HG03139 (cell line): ENCODE results near the gene MAPK12.

ENCODE experiments used
- ATAC-seq: cut with Tn5 transposase; IDR thresholded peaks from one replicate; pipeline ENCODE4 v1.9.1; 2021; ENCODE audit not compliant: unreplicated experiment

The MAPK12 gene

GRCh38 chr22:50269573-50269969 is 8.1 kb upstream of the MAPK12 start:
- ATAC-seq: no peak

GRCh38 chr22:50268655-50269113 is 7.2 kb upstream of the MAPK12 start:
- no peak for ATAC-seq

GRCh38 chr22:50267591-50268390 is 6.3 kb upstream of the MAPK12 start:
- no peak for ATAC-seq

DNA sequence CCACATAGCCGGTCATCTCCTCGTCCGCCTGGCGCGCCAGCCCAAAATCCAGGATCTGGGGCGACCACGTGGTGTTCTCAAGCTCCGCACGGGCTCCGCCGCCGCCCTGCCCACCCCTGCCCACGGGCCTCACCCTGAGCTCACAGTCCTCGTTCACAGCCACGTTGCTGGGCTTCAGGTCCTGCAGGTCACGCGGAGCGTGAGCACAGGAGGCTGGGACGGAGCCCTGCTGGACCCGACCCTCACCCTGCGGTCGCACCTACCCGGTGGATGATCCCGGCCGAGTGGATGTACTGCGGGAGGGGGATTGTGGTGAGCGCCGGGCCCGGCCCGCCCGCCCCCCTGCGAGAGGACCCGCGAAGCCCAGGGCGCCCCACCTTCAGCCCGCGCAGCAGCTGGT is 5.5 kb upstream of the MAPK12 start:
- ATAC-seq: no peak

- ATAC-seq: no peak
These were observed 3.6 kb upstream of the MAPK12 start for GRCh38 chr22:50264946-50265669.

- no peak for ATAC-seq
These were observed 2.7 kb upstream of the MAPK12 start for GRCh38 chr22:50264104-50264745.

DNA sequence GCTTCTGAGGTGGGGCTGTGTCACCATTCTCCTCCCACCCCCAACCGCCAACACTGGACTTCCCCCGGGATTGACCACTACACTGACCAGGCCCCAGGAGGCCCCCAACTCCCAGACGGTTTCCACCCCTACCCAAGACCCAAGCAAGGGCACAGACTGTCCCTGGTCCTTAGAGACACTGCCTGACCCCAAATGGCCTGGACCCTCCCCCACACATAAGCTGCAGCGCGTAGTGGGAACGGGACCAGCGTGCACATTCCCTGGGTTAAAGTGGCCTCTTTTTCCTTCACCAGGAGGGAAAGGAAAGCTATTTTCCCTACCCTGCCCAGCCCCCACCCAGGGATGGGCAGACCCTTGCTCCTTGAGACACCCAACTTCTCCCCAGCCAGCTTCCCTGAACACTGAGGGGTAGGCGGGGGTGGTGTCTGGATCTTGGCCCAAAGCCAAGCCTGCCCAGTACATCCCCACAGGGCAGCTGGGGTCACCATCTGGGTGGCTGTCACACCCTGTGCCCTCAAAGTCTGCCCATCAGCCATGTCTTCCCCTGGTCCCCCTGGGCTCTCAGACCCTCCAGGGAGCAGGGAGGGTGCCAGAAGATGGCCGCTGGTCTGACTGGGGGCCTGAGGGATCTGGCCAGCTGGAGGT is 1.6 kb upstream of the MAPK12 start:
- ATAC-seq: no peak

- ATAC-seq: no peak
These were observed 1.0 kb upstream of the MAPK12 start for GRCh38 chr22:50262460-50262911.

DNA sequence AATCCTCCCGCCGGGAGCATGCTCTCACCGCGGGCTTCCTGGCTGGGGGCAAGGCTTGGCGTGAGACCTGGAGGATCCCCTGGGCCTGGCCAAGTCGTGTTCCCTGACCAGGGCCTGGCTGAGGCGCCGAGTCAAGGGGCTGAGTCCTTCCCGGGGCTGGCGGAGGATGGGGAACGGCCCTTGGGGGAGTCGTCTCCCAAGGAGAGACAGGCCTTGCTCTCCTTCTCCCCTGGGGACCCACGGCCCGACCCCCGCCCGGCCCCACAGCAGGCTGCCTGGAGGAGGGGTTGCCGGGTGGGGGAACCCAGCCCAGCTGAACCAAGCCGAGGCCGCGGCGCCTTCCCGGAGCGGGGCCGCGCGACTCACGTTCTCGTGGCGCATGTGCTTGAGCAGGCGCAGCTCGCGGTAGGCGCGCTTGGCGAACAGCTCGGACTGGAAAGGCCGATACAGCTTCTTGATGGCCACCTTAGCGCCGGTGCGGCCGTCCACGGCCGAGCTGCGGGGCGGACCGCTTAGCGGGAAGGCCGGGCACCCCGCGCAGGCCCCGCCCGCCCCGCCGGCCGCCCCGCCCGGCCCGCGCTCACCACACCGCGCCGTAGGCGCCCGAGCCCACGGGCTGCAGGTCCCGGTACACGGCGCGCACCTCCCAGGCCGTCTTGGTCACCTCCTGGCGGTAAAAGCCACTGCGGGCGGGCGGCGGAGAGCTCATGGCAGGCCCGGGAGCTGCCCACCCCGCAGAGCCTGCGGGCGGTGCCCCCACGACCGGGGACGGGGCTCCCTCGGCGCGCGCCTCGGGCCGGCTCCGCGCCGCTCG is 475 bp downstream of the MAPK12 start:
- ATAC-seq: no peak

GRCh38 chr22:50260434-50260800 is 1.1 kb downstream of the MAPK12 start:
- no peak for ATAC-seq

DNA sequence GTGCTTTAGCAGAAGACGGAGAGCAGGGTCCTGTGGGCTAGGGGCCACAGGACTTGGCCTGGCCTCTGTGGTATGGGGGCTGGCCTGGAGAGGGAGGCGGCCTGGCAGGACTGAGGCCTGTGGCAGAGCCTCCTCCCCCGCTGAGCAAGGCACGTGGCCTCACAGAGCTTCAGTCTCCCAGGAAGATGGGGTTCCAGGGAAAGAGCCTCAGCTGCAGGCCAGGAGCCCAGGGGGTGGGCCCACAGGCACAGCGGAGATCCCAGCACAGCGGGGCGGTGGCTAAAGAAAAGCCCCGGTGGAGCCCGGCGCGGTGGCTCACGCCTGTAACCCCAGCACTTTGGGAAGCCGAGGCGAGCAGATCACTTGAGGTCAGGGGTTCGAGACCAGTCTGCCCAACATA is 2.2 kb downstream of the MAPK12 start:
- ATAC-seq: no peak

DNA sequence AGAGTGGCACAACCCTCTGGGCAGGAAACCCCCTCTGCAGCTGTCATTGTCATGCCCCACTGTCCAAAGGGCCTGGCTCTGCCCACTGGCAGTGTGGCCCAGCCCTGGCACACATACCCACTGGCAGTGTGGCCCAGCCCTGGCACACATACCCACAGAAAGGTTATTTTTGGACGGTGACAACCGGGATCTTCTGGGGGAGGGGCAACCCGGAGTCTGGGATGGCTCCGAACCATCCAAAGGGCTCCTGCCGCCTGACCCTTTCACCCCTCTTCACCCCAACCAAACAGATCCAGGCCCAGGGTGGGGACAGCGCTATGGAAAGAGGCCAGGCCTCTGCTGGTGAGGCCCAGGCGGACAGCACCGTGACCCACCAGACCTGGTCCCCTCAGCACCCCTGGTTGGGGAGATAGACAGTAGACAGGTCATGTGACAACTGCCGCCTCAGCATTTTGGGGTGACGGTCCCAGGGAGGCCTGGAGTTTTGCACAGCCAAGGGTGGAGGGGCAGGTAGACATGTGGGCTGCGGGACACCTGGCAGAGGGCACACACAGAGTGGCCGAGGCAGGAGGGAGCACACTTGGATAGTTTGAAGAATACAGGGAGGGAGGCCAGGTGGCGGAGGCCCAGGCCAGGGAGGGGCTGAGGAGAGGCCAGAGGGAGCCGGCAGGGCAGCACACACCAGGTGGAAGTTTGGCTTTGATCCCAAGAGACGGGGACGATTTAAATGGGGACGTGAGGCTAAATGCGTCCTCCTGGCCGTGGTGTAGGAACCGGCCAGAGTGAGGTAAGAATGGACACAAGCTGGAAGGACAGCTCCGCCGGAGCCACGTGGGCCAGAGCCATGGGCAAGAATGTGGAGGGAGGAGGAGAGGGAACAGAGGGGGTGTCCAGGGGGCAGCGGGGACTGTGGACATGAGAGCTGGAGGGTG is 2.9 kb downstream of the MAPK12 start:
- ATAC-seq: no peak

DNA sequence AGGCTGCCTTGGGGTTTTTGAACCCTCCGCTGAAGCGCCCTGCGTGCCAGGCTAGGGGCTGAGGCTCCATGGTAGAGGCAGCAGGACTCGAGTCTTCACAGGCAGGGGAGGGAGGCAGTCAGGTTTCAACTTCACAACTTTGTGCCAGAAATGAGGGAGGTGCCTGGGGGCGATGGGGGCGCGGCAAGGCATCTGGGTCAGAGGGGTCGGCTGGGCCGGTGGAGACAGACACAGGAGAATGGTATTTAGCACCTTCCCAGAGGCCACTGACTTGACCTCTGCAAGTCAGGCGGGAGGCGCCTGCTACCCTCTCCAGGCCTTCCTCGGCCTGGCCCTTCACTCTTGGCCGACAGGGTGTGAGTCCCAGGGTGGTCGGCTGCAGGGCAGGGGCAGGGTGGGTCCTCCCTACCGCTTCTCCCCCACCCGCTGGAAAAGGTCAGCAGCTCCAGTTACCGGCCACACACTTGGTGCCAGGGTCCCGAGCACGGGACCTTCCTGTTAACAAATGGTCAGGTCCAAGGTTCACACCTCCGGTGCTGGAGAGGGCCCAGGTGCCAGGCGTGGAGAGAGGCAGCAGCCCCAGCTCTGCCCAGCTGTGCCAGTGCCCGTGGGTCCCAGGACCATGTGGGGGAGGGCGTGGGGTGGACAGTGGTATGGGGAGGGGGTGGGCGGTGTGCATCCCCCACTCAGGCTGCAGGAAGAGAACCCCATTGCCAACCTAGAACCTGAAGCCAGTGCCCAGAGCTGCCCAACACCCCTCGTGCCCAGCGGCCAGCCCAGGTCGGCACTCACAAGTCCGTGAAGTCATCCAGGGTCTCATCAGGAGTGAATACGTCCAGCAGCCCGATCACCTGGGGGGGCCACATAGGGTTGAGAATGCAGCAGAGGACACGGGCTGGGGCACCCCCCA is 3.8 kb downstream of the MAPK12 start:
- no peak for ATAC-seq

DNA sequence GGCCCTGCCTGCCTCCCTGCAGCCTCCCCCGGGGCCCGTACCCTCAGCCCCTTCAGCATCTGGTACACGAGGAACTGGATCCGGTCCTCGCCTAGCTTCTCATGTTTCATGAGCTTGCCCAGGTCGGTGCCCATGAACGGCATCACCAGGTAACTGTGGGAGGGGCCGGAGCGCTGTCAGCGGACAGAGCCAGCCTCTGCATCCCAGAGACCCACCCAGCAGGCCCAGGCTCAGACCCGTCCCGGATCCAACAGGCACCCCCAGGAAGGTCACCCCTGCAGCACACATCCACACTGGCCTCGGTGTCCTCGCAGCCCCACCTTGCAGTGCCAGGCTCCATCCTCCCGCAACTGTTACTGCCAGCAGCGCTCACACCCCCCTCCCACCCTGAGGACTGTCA is 4.4 kb downstream of the MAPK12 start:
- ATAC-seq: no peak

DNA sequence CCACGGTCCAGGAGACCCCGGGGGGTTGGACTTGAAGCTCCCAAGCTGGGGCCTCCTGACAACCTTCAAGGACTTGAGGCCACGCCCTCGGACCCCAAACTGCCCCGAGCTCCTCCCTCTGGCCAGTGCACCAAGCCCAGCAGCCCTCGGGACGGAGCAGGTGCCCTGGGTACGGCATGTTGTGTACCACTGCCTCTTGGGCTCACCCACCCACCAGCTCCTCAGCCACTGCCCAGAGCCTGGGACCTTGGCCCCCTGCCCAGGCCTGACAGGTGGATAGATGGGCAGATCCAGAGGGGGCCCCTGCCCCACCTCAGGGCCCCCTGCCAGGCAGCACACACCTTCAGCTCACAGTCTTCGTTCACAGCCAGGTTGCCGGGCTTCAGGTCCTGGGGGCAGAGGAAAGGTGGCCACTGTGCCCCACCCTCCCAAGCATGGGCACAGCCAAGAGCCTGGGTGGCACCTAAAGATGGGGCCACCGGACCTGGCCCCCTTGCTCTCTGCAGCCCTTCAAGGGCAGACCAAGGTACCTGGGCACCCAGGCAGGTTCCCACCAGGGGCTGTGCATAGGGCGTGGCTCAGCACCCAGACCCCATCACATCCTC is 5.1 kb downstream of the MAPK12 start:
- no peak for ATAC-seq

- ATAC-seq: no peak
These were observed 5.9 kb downstream of the MAPK12 start for GRCh38 chr22:50255607-50256006.

DNA sequence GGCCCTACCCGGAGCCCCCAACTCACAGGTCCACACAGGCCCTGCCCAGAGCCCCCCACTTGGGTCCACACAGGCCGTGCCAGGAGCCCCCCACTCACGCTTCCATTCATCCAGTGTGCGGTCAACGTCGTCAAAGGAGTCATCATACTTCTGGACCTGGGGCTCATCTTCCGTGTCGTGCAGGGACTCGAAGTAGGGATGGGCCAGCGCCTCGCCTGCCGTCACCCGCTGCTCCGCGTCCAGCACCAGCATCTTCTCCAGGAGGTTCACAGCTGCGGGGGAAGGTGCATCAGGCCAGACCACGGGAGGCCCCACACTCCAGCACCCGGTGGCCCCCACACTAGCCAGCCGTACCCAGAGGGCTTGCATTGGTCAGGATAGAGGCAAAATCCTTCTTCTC is 6.4 kb downstream of the MAPK12 start:
- no peak for ATAC-seq

DNA sequence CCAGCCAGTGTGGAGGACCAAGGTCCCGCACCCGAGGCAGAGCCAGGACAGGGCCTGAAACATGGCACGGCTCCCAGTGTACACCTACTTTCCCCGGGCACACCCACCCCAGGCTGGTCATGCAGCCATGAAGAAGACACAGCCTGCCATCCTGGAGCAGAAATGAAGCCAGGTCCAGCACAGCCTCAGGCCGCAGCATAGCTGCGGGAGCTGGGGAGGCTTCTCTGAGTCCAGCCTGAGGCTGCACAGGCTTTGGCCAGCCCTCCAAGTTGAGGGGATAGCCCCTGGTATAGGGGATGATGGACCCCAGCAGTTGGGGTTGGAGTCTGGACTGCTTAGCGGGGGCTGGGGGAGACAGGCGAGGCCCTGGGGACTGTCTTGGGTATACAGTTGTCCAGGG is 7.5 kb downstream of the MAPK12 start:
- no peak for ATAC-seq
